NCI-H524 (cell line): ENCODE data around the gene ADAM22.
A peak's percentile ranks its signal among the peaks of the same experiment; 100 is the strongest.

Source experiments
- DNase-seq, 2 experiments: peaks; one replicate each; lab custom pipeline; 2025; lab: John Stamatoyannopoulos, UW

ADAM22 gene

GRCh38 chr7:87960239-87960638, 26.2 kb downstream of the ADAM22 start:
- DNase-seq = no peak

GRCh38 chr7:87961754-87962153, 27.7 kb downstream of the ADAM22 start:
- no peak for DNase-seq

DNA sequence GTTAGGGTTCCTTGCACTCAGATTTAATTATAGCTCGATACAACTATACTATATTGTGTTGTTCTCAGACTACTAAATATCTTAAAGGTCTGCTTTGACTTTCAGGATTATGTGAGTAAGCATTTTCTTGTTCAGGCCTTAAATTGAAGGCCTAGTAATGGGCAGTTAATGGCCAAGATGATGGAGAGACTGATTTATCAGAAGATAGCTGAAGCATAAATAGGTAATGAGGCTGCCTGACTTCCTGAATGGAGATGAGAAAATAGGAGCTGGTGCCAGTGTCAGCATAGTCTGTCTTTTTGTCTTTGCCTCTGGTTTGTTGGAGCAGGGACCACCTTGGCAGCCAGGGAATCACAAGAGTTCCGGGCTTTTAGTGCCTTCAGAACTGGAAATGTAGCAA, 32.2 kb downstream of the ADAM22 start:
- DNase-seq = no peak

- no peak for DNase-seq
Measured at GRCh38 chr7:87968021-87968420, 34.0 kb downstream of the ADAM22 start.

DNA sequence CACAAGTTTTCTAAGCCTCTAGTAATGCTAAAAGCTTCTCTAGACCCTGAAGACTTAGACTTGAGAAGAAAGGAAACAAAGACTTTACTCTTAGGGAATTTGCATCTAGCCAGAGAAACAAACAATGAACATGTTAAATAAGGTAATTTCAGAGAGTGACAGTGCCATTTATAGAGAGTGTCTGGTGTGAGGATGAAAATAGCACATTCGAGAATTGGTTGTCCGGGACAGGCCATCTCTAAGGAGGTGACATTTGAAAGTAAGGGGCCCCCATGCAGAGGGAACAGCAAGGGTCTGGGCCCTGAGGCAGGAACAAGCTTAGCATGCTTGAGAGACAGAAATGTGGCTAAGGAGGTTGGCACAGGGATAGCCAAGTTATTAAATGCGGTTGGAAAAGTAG, 48.1 kb downstream of the ADAM22 start:
- no peak for DNase-seq

GRCh38 chr7:87984088-87984487, 50.0 kb downstream of the ADAM22 start:
- peak; percentile 79 to 83 for DNase-seq

- no peak for DNase-seq
Measured at GRCh38 chr7:87993269-87993668, 59.2 kb downstream of the ADAM22 start.

- DNase-seq = no peak
Measured at GRCh38 chr7:87999261-87999660, 65.2 kb downstream of the ADAM22 start.

GRCh38 chr7:88001744-88002530, 67.9 kb downstream of the ADAM22 start:
- DNase-seq = no peak

DNA sequence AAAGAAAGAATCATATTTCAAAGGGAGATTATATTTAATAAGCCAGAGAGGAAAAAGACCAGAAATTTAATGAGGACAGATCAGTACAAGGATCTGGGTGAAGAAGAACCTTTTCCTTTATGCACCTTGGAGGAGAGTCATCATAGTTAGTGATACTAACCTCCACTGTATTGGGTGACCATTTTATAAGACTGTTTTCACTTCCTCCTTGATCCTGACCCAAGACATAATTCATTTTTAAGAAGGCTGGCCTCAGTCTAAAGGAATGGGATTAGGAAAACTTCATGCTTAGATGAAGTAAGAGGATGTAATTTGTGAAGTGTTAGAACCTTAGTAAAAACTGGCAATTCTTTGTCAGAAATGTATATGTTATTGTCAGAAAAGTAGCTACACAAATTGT, 68.6 kb downstream of the ADAM22 start:
- no peak for DNase-seq

- peak in 1 of 2 experiments; percentile 8 for DNase-seq
Measured at GRCh38 chr7:88003581-88003980, 69.5 kb downstream of the ADAM22 start.

DNA sequence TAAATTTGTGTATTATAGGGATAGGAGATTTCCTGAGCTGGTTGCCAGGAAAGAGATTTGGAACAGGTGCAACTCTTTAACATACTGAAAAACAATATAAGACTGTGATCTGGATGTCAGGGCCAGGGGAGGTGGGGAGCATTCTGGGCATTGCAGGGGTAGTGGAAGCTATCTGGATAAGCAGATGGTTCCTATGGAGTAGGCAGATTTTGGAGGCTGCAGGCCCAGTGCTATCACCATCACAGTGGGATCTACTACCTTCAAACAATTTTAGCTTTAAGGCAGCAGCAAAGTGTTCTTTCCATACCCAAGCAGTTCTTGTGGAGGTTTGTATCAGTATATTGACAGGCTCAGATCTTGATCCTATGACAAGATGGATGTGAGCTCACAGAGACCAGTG, 71.1 kb downstream of the ADAM22 start:
- DNase-seq = no peak

DNA sequence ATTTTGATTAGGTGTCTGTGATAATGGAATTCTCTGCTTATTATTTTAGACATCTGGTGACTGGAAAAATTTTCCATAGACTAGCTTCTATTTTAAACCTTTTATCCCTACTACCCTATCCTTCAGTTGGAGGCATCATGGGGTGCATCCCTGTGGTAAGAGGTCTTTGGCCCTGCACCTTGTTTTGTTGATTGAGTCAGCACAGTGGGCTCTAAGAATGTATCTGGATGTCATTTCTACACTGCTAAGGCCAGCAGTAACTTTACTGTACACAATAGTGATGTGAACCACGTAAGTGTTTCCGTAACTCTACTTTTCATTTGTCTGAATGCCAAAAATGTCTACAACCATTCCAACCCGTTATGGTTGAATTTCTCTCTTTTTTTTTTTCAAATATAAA, 75.6 kb downstream of the ADAM22 start:
- DNase-seq = no peak

DNA sequence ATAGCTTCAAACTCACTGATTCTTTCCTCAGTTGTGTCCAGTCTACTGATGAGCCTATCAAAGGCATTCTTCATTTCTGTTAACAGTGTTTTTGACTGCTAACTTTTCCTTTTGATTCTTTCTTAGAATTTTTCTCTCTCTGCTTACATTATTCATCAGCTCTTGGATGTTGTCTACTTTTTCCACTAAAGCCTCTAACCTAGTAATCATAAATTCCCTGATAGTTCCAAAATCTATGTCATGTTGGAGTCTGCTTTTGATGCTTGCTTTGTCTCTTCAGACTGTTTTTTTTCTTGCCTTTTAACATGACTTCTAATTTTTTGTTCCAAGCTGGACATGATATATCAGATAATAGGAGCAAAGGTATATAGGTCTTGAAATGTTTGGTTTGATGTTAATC, 78.0 kb downstream of the ADAM22 start:
- no peak for DNase-seq

DNA sequence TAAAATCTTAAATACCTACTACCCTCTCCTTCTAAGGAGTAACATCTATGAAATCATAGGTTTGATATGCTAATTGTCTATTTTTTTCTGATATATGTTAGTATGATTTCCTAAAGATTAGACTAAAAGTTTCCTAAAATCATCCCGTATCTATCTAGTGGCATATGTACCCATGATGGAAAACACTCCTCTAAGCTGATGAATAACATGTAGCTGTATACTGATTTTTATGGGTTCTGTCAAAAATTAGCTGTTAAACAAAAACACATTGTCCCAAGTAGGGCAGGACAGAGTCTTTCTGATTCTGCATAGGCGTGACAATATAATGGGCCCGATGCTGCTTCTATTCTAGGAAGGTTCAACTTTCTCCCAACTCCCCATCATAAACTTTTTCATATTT, 79.9 kb downstream of the ADAM22 start:
- no peak for DNase-seq

DNA sequence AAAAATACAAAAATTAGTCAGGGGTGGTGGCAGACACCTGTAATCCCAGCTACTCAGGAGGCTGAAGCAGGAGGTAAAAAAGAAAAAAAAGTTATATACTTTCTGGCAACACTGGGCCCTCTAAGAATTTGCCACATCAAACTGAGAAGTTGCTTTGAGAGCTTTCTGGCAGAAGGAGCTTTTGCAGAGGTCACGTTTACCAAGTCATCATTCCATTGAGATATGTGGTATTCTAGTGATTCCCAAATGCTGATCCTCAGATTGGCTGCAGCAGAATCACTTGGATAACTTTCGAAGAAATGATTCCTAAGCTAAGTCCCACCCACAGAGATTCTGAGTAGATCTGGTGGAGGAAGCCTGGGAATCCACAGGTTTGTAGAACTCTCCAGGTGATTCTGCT, 80.5 kb downstream of the ADAM22 start:
- DNase-seq = no peak

DNA sequence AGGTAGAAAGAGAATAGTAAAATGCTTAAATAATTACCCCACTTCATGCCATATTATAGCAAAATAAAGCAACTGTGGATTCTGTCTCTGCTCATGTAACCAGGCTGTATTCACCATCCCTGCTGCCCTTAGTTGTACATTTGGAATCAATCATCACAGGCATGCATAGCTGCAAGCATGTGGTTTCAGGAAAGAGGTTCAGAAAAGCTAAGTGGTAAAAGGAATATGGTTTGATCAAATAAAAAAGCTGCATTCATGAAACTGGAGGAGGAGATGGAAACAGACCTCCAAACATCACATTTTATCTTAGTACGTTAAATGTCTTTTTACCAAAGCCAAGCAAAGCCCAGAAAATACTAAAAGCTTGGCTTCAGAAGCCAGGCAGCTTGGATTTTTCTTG, 81.3 kb downstream of the ADAM22 start:
- no peak for DNase-seq

DNA sequence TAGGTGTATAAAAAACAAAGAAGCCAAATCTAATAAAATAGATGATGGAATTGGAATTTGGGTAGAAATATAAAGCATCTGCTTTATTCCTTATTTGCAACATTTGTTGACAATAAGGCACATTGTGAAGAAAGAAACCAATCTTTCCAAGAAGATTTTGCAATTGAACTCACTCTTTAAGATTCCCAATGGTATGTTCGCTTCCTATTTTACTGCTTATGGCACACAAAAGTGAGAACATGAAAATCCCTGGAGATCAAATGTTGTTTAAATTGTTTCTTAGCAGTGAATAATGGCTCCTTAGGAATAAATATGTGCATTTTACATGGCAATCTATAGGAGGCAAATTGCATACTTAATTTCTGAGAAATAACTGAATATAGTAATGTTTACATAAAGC, 84.5 kb downstream of the ADAM22 start:
- no peak for DNase-seq

DNA sequence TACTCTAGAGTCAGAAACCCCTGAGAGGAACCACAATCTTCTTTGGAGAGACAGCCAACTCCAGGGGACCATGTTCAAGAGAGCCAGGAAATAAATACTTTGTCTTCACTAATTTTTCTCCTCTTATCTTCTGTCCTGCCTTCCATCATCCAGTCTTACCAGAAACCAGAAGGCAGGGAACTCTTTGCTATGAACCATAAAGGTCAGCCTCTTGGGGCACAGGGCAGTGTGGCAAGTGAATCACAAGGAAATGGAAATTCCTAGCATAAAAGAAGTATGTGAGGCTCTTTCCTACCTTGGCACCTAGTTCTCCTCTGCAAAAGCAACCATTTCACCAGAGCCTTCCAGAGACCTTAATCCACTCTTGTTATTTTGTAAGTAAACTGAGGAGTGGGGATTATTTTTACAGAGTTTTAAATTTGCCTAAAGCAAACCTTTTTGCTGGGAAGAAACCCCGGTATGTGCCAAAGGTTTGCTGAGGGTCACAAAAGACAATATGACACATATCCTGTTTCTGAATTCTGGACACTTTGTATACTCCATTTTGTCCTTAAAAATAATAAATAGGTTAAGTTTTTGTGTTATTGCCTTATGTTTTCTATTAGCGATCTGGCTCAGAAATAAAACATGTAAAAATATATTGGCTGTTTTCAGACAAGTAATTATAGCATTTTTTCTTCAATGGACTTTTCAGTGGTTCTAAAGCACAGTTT, 87.1 kb downstream of the ADAM22 start:
- DNase-seq = no peak

DNA sequence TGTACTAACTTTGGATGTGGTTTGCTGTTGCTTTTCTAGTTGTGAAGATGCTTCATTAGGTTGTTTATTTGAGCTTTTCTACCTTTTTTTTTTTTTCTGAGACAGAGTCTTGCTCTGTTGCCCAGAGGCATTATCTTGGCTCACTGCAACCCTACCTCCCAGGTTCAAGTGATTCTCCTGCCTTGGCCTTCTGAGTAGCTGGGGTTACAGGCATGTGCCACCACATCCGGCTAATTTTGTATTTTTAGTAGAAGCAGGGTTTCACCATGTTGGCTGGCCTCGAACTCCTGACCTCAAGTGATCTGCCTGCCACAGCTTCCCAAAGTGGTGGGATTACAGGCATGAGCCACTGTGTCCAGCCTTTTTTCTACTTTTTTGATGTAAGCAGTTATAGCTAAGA, 93.7 kb downstream of the ADAM22 start:
- no peak for DNase-seq

GRCh38 chr7:88034083-88034695, 100.1 kb downstream of the ADAM22 start:
- no peak for DNase-seq

DNA sequence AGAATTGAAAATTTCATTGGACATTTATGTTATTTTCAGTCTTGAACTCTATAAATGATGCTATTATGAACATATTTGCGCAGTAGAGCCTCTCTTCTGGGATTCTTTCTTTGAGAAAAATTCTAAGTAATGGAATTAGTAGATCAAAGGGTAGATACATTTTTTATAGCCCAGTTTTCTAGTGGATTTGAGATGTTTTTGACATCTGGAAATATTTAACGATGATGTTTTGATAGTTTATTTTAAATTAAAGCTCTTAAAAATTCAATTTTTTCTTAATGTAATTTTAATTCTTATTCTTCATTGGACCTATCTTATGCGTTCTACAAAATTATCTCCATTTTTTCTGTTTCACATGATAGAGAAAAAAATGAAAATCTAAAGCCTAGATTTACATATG, 103.0 kb downstream of the ADAM22 start:
- DNase-seq = no peak

GRCh38 chr7:88040694-88041093, 106.6 kb downstream of the ADAM22 start:
- DNase-seq = no peak
